Bronchial epithelial cell (primary cell): Measurements from ENCODE around the gene RXFP1. TPM values are rescaled to one million over a fixed set of nuclear protein-coding genes. Genes with fewer than 3 reads are reported as not detected.

Experiments used
- DNase-seq: peaks from one replicate; pipeline ENCODE4 v3.0.0-alpha.2; 2010; ENCODE audit warnings: low read depth
- FAIRE-seq: peaks from 2 replicates; lab custom pipeline; 2011; peaks lifted over from hg19 to GRCh38; lab: Jason Lieb, UNC
- H3K27me3 ChIP-seq: 2 replicates; pipeline ENCODE4 v1.5.1; 2011; ENCODE audit warnings: low read length; ENCODE audit not compliant: control insufficient read depth, insufficient read depth
- H3K36me3 ChIP-seq: 2 replicates; pipeline ENCODE4 v1.5.1; 2011; ENCODE audit warnings: low read length; ENCODE audit not compliant: control insufficient read depth, insufficient read depth
- H3K4me3 ChIP-seq: 2 replicates; pipeline ENCODE4 v1.5.1; 2011; ENCODE audit warnings: mild to moderate bottlenecking, low read depth, low read length, control low read depth
- total RNA-seq: library from RNA; depleted of rRNA; stranded (reverse); fragments of >200 nt; gene quantifications from 2 replicates; pipeline ENCODE4 v1.2.1, GENCODE V29; 2014
- TF ChIP-seq, protein P1 (sequence below): IDR thresholded peaks from 2 replicates; pipeline ENCODE4 v1.5.1; 2011; ENCODE audit warnings: mild to moderate bottlenecking, moderate library complexity, low read length, control low read depth, inconsistent platforms; ENCODE audit not compliant: insufficient read depth, severe bottlenecking

RXFP1 gene
- total RNA-seq, 1 donor from 2014 or later = under 0.01 TPM

DNA sequence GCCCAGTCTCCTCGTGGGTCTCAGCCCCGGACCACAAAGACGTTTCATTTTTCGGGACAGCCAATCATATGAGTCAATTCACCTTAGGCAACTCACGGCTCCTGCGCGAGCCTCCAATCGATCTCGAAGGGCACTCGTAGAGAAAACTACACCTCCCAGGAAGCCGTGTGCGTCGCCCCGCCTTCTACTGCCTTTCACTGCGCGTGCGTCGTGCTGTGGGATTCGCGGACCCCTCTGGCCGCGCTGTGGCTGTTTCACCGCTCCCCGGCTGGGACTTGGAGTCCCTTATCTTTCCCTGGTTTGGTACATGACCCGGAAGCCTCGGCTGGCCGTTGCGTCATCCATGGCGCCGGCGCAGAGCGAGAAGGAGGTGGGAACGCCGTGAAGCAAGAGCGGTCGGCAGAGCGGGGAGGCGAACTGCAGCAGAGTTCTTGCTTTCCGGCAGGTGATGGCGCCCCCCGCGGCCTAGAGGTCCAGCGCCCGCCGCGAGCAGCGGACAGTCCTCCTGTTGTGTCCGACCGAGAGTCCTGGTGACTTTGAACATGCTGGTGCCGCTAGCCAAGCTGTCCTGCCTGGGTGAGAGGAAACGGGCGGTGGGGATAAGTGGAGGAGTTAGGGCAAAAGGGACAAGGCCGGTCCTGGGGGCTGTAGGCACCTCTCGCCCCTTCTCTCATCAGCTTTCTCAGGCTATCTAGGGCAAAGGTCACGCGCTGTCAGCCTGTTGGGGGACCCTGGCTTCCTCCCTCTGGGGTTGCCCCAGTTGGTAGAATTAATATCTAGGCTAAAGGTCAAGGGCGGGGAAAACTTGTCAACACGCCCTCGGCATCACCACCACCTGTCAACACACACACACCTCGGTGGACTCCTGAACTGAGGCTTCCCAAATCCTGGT lies 150.5 kb downstream of the RXFP1 start, which contains the start of gene ETFDH:
TSS of gene ETFDH (plus strand) at position 382 of the 892 bp plus-strand sequence. CDS start at position 543, 161 bp downstream.
- peak; percentile 98 for DNase-seq
- FAIRE-seq = peak; percentile 28
- TF ChIP-seq, protein P1, sequence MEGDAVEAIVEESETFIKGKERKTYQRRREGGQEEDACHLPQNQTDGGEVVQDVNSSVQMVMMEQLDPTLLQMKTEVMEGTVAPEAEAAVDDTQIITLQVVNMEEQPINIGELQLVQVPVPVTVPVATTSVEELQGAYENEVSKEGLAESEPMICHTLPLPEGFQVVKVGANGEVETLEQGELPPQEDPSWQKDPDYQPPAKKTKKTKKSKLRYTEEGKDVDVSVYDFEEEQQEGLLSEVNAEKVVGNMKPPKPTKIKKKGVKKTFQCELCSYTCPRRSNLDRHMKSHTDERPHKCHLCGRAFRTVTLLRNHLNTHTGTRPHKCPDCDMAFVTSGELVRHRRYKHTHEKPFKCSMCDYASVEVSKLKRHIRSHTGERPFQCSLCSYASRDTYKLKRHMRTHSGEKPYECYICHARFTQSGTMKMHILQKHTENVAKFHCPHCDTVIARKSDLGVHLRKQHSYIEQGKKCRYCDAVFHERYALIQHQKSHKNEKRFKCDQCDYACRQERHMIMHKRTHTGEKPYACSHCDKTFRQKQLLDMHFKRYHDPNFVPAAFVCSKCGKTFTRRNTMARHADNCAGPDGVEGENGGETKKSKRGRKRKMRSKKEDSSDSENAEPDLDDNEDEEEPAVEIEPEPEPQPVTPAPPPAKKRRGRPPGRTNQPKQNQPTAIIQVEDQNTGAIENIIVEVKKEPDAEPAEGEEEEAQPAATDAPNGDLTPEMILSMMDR = peak; percentile 70

DNA sequence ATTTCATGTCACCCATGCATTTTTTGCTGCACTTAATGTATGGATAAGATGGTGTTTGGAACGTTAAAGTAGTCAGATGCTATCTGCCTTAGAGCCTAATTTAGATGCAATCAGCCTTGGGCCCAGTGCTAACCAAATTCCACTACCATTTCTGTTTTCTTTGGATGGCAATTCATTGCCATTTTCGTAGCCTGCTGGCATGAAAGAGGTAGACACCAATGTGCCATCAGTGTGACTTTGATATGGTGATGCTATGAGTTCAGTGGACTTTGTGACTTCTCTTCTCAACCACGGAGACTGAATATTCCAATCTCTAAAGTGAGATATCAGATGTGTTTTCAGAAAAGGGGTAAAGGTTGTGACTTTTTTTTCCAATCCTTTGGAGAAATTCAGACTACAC lies 152.0 kb downstream of the RXFP1 start:
- DNase-seq = no peak
- Histone ChIP-seq H3K36me3 (no peaks in the 10 kb centered on the region), H3K4me3 (no peak overlapping the region), H3K27me3 (no peaks in the 10 kb centered on the region)
- TF ChIP-seq, protein P1 = no peak
- FAIRE-seq = no peak

More for the DNA sequence above, 150.5 kb downstream of the RXFP1 start, which contains the start of gene ETFDH:
- Histone ChIP-seq H3K27me3 (no peaks in the 10 kb centered on the region), H3K4me3 (peak within 1 kb of the TSS; percentile 80), H3K36me3 (no peaks in the 10 kb centered on the region)

DNA sequence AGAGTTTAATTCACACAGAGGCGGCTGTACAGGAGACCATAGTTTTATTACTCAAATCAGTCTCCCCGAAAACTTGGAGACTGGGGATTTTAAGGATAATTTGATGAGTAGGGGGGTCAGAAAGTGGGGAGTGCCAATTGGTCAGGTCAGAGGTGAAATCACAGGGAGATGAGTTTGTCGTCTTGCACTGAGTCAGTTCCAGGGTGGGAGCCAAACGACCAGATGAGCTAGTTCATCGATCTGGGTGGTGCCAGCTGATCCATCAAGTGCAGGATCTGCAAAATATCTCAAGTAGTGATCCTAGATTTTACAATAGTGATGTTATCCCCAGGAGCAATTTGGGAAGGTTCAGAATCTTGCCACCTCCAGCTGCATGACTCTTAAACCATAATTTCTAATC lies 154.4 kb downstream of the RXFP1 start:
- no peaks in the 10 kb centered on the region for H3K36me3 ChIP-seq
- H3K27me3 ChIP-seq = no peaks in the 10 kb centered on the region
- FAIRE-seq = no peak
- DNase-seq = no peak
- TF ChIP-seq, protein P1 = no peak
- no peak overlapping the region for H3K4me3 ChIP-seq

DNA sequence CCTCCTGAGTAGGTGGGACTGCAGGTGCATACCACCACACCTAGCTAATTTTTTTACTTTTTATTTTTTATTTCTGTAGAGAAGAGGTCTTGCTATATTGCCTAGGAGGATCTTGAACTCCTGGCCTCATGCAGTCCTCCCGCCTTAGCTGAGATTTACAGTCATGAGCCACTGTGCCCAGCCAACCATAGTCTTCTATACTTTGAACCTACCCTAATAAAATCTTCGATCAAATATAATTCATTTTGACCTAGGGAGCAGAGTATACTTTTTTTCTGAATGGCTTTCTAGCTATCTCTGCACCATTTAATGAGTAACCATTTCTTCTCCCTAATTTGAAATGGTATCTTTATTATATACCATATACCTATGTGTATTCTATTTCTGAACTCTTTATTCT lies 157.1 kb downstream of the RXFP1 start:
- DNase-seq (no peak), FAIRE-seq (no peak)

DNA sequence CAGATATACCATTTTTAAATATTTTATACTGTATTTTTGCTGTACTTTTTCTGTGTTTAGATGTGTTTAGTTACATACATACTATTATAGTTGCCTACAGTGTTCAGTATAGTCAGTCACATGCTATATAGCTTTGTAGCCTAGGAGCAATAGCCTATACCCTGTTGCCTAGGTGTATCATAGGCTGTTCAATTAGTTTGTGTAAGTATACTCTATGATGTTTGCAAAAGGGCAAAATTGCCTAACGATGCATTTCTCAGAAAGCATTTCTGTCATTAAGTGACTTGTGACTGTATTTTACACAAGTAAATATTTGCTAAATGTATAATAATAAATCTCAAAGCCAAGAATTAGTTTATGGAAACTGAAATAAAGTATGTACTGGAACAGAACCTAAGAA lies 159.9 kb downstream of the RXFP1 start:
- no peaks in the 10 kb centered on the region for H3K36me3 ChIP-seq
- FAIRE-seq (no peak), DNase-seq (no peak)
- TF ChIP-seq, protein P1 = no peak
- no peaks in the 10 kb centered on the region for H3K27me3 ChIP-seq
- H3K4me3 ChIP-seq = no peak overlapping the region

More for the DNA sequence above, 157.1 kb downstream of the RXFP1 start:
- no peaks in the 10 kb centered on the region for H3K27me3 ChIP-seq
- no peak overlapping the region for H3K4me3 ChIP-seq
- TF ChIP-seq, protein P1 = no peak
- no peaks in the 10 kb centered on the region for H3K36me3 ChIP-seq
